ENCODE measurements around the gene IGSF23.
"Not testable (repeated sequence)": the region's sequence is repeated elsewhere in the genome, so short reads cannot be mapped to it uniquely, and the experiment has no call there.

The IGSF23 gene

GRCh38 chr19:44664976-44665375 lies 51.6 kb downstream of the IGSF23 start:
- Histone ChIP-seq H2AFZ (ENCODE audit: low read length, unreplicated experiment) (no peak overlapping the region), H3K27ac (ENCODE audit: low read depth, low read length) (no peak overlapping the region), H3K4me1 (ENCODE audit: control insufficient read depth, insufficient read depth, low read length, unreplicated experiment) (no peaks in the 10 kb centered on the region), H3K36me3 (ENCODE audit: insufficient read depth, low read length) (peaks cover 8% of the 10 kb centered on the region; the same call in 1 of the 2 replicates), H3K79me2 (ENCODE audit: control insufficient read depth, insufficient read depth, low read length, unreplicated experiment) (no peaks in the 10 kb centered on the region), H3K4me3 (ENCODE audit: low read depth, low read length) (no peak overlapping the region), H3K27me3 (ENCODE audit: insufficient read depth, low read length) (no peaks in the 10 kb centered on the region)

- H3K4me1 ChIP-seq (ENCODE audit: control insufficient read depth, insufficient read depth, low read length, unreplicated experiment) = no peaks in the 10 kb centered on the region
- H3K27ac ChIP-seq (ENCODE audit: low read depth, low read length) = no peak overlapping the region
These were observed 53.6 kb downstream of the IGSF23 start for GRCh38 chr19:44666852-44667556.

GRCh38 chr19:44668985-44669764 lies 55.8 kb downstream of the IGSF23 start:
- Histone ChIP-seq H3K27me3 (ENCODE audit: insufficient read depth, low read length) (no peaks in the 10 kb centered on the region), H3K4me1 (ENCODE audit: control insufficient read depth, insufficient read depth, low read length, unreplicated experiment) (no peaks in the 10 kb centered on the region), H3K36me3 (ENCODE audit: insufficient read depth, low read length) (no peaks in the 10 kb centered on the region), H3K27ac (ENCODE audit: low read depth, low read length) (no peak overlapping the region), H2AFZ (ENCODE audit: low read length, unreplicated experiment) (no peak overlapping the region), H3K79me2 (ENCODE audit: control insufficient read depth, insufficient read depth, low read length, unreplicated experiment) (no peaks in the 10 kb centered on the region), H3K4me3 (ENCODE audit: low read depth, low read length) (no peak overlapping the region)

More at GRCh38 chr19:44666852-44667556, 53.6 kb downstream of the IGSF23 start:
- H2AFZ ChIP-seq (ENCODE audit: low read length, unreplicated experiment) = no peak overlapping the region
- H3K27me3 ChIP-seq (ENCODE audit: insufficient read depth, low read length) = no peaks in the 10 kb centered on the region
- H3K4me3 ChIP-seq (ENCODE audit: low read depth, low read length) = no peak overlapping the region
- 0 out of 2 replicates have a peak, but pooled peaks cover 1% of the 10 kb centered on the region for H3K36me3 ChIP-seq (ENCODE audit: insufficient read depth, low read length)
- no peaks in the 10 kb centered on the region for H3K79me2 ChIP-seq (ENCODE audit: control insufficient read depth, insufficient read depth, low read length, unreplicated experiment)

- H2AFZ ChIP-seq (ENCODE audit: low read length, unreplicated experiment); H3K36me3 ChIP-seq (ENCODE audit: insufficient read depth, low read length); H3K27ac ChIP-seq (ENCODE audit: low read depth, low read length); H3K4me1 ChIP-seq (ENCODE audit: control insufficient read depth, insufficient read depth, low read length, unreplicated experiment); H3K79me2 ChIP-seq (ENCODE audit: control insufficient read depth, insufficient read depth, low read length, unreplicated experiment); H3K4me3 ChIP-seq (ENCODE audit: low read depth, low read length); H3K27me3 ChIP-seq (ENCODE audit: insufficient read depth, low read length): not testable (repeated sequence)
These were observed 56.7 kb downstream of the IGSF23 start for GRCh38 chr19:44670027-44670426.

- H3K27ac ChIP-seq (ENCODE audit: low read depth, low read length) = no peak within 1 kb of the TSS
- H3K27me3 ChIP-seq (ENCODE audit: insufficient read depth, low read length) = no peaks in the 10 kb centered on the region
- no peak within 1 kb of the TSS for H3K4me3 ChIP-seq (ENCODE audit: low read depth, low read length)
These were observed 58.0 kb downstream of the IGSF23 start, which contains the start of gene CEACAM19 for GRCh38 chr19:44671400-44671799. Gene CEACAM19 (plus strand): TSS chr19:44671482. CDS start chr19:44671932, 450 bp downstream.

GRCh38 chr19:44672226-44672625 lies 58.9 kb downstream of the IGSF23 start:
- Histone ChIP-seq H2AFZ (ENCODE audit: low read length, unreplicated experiment) (no peak overlapping the region), H3K4me3 (ENCODE audit: low read depth, low read length) (no peak overlapping the region), H3K4me1 (ENCODE audit: control insufficient read depth, insufficient read depth, low read length, unreplicated experiment) (peaks cover 4% of the 10 kb centered on the region), H3K27ac (ENCODE audit: low read depth, low read length) (no peak overlapping the region), H3K36me3 (ENCODE audit: insufficient read depth, low read length) (no peaks in the 10 kb centered on the region), H3K79me2 (ENCODE audit: control insufficient read depth, insufficient read depth, low read length, unreplicated experiment) (no peaks in the 10 kb centered on the region), H3K27me3 (ENCODE audit: insufficient read depth, low read length) (no peaks in the 10 kb centered on the region)

More at GRCh38 chr19:44671400-44671799, 58.0 kb downstream of the IGSF23 start, which contains the start of gene CEACAM19:
- Histone ChIP-seq H3K4me1 (ENCODE audit: control insufficient read depth, insufficient read depth, low read length, unreplicated experiment) (no peaks in the 10 kb centered on the region), H3K79me2 (ENCODE audit: control insufficient read depth, insufficient read depth, low read length, unreplicated experiment) (no peaks in the 10 kb centered on the region), H3K36me3 (ENCODE audit: insufficient read depth, low read length) (no peaks in the 10 kb centered on the region), H2AFZ (ENCODE audit: low read length, unreplicated experiment) (no peak within 1 kb of the TSS)

- no peak overlapping the region for H3K4me3 ChIP-seq (ENCODE audit: low read depth, low read length)
- no peaks in the 10 kb centered on the region for H3K36me3 ChIP-seq (ENCODE audit: insufficient read depth, low read length)
- no peak overlapping the region for H3K27ac ChIP-seq (ENCODE audit: low read depth, low read length)
- H2AFZ ChIP-seq (ENCODE audit: low read length, unreplicated experiment) = no peak overlapping the region
- H3K79me2 ChIP-seq (ENCODE audit: control insufficient read depth, insufficient read depth, low read length, unreplicated experiment) = no peaks in the 10 kb centered on the region
- H3K27me3 ChIP-seq (ENCODE audit: insufficient read depth, low read length) = no peaks in the 10 kb centered on the region
- peaks cover 7% of the 10 kb centered on the region for H3K4me1 ChIP-seq (ENCODE audit: control insufficient read depth, insufficient read depth, low read length, unreplicated experiment)
These were observed 60.1 kb downstream of the IGSF23 start for GRCh38 chr19:44673510-44673909.

- H2AFZ ChIP-seq (ENCODE audit: low read length, unreplicated experiment) = no peak overlapping the region
- no peaks in the 10 kb centered on the region for H3K36me3 ChIP-seq (ENCODE audit: insufficient read depth, low read length)
- peaks cover 7% of the 10 kb centered on the region for H3K4me1 ChIP-seq (ENCODE audit: control insufficient read depth, insufficient read depth, low read length, unreplicated experiment)
- H3K79me2 ChIP-seq (ENCODE audit: control insufficient read depth, insufficient read depth, low read length, unreplicated experiment) = no peaks in the 10 kb centered on the region
- no peak overlapping the region for H3K4me3 ChIP-seq (ENCODE audit: low read depth, low read length)
- no peak overlapping the region for H3K27ac ChIP-seq (ENCODE audit: low read depth, low read length)
- no peaks in the 10 kb centered on the region for H3K27me3 ChIP-seq (ENCODE audit: insufficient read depth, low read length)
These were observed 62.2 kb downstream of the IGSF23 start for GRCh38 chr19:44675521-44675920.

- no peaks in the 10 kb centered on the region for H3K27me3 ChIP-seq (ENCODE audit: insufficient read depth, low read length)
- H2AFZ ChIP-seq (ENCODE audit: low read length, unreplicated experiment) = no peak overlapping the region
- no peaks in the 10 kb centered on the region for H3K36me3 ChIP-seq (ENCODE audit: insufficient read depth, low read length)
- no peaks in the 10 kb centered on the region for H3K79me2 ChIP-seq (ENCODE audit: control insufficient read depth, insufficient read depth, low read length, unreplicated experiment)
- no peak overlapping the region for H3K4me3 ChIP-seq (ENCODE audit: low read depth, low read length)
- peak overlapping the region; percentile 53 for H3K27ac ChIP-seq (ENCODE audit: low read depth, low read length)
- H3K4me1 ChIP-seq (ENCODE audit: control insufficient read depth, insufficient read depth, low read length, unreplicated experiment) = peaks cover 7% of the 10 kb centered on the region
These were observed 63.9 kb downstream of the IGSF23 start for GRCh38 chr19:44677019-44677811.

GRCh38 chr19:44680536-44680935 lies 67.2 kb downstream of the IGSF23 start:
- Histone ChIP-seq H3K27ac (ENCODE audit: low read depth, low read length) (no peak overlapping the region), H2AFZ (ENCODE audit: low read length, unreplicated experiment) (no peak overlapping the region), H3K79me2 (ENCODE audit: control insufficient read depth, insufficient read depth, low read length, unreplicated experiment) (no peaks in the 10 kb centered on the region), H3K4me1 (ENCODE audit: control insufficient read depth, insufficient read depth, low read length, unreplicated experiment) (peaks cover 14% of the 10 kb centered on the region), H3K4me3 (ENCODE audit: low read depth, low read length) (no peak overlapping the region), H3K27me3 (ENCODE audit: insufficient read depth, low read length) (no peaks in the 10 kb centered on the region), H3K36me3 (ENCODE audit: insufficient read depth, low read length) (no peaks in the 10 kb centered on the region)
